Body of pancreas (tissue), 4 donors: ENCODE results near the gene BACH2.

ENCODE experiments used
- POLR2A ChIP-seq, 3 donors: fragments of 450-650 bp; IDR thresholded peaks; one replicate each; pipeline ENCODE4 v1.6.1; 2016; ENCODE audit warnings: antibody characterized with exemption in 3 of 3, mild to moderate bottlenecking in 2 of 3
- TF ChIP-seq, protein P1 (sequence below), 7 experiments: fragments of 450-650 bp in 4 of 7; fragments of 200-600 bp in 3 of 7; sonication (generic) in 3 of 7; IDR thresholded peaks; one replicate each; pipeline ENCODE4 v1.5.1; 2016 to 2019; ENCODE audit warnings: antibody characterized with exemption in 7 of 7

DNA sequence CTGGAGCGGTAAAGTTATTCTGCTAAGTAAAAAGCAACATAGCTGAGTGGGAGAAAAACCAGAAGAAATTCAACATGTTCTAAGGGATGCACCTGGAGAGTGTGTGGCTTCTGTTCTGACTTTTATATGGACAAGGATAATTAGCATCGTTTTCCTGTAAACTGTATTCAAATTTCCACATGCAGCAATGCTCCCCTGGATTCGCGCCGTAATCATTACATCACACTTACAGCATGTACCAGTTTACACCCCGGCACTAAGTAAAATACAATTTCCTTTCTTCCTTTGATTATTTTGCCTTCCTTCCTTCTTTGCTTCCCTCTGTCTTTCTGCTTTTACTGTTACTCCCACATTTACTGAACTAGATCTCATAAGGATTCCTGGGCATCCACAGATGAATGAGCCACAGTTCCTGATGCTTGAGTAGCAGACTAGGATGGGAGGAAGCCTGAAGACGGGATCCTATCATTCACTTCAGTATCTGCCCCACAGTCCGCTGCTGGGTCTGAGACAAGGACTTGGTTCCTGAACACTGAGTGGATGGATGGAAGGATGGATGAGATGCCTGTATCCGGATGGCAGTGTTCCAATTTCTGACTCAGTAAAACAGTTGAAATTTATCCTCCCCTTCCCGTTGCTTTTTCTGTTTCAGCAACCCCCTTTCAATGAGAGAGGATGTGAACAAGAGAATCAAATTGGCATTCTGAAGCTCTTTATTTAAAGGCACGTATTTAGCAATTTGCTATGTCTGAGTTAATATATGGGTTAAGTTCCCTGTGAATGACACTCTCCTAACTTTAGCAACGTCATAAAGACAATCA lies 227.7 kb downstream of the BACH2 start:
- TF ChIP-seq, protein P1, sequence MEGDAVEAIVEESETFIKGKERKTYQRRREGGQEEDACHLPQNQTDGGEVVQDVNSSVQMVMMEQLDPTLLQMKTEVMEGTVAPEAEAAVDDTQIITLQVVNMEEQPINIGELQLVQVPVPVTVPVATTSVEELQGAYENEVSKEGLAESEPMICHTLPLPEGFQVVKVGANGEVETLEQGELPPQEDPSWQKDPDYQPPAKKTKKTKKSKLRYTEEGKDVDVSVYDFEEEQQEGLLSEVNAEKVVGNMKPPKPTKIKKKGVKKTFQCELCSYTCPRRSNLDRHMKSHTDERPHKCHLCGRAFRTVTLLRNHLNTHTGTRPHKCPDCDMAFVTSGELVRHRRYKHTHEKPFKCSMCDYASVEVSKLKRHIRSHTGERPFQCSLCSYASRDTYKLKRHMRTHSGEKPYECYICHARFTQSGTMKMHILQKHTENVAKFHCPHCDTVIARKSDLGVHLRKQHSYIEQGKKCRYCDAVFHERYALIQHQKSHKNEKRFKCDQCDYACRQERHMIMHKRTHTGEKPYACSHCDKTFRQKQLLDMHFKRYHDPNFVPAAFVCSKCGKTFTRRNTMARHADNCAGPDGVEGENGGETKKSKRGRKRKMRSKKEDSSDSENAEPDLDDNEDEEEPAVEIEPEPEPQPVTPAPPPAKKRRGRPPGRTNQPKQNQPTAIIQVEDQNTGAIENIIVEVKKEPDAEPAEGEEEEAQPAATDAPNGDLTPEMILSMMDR (IDR thresholded peaks at IDR 0.05), result no peak
- TF ChIP-seq POLR2A (IDR thresholded peaks at IDR 0.05), result no peak
